Astrocyte (in vitro differentiated cells and primary cell): ENCODE data around the gene AK1. TPM values are rescaled to one million over a fixed set of nuclear protein-coding genes. Genes with fewer than 3 reads are reported as not detected.

Source experiments
- DNase-seq: peaks from one replicate; pipeline ENCODE4 v3.0.0-alpha.2; 2010; ENCODE audit warnings: low read depth
- FAIRE-seq: peaks from 2 replicates; lab custom pipeline; 2011; peaks lifted over from hg19 to GRCh38; lab: Jason Lieb, UNC
- H2AFZ ChIP-seq: 2 replicates; pipeline ENCODE4 v1.6.0; 2012; ENCODE audit warnings: low read depth, low read length, inconsistent platforms
- H3K27ac ChIP-seq: 2 replicates; pipeline ENCODE4 v1.5.1; 2011; ENCODE audit warnings: low read depth, low read length, inconsistent platforms
- H3K27me3 ChIP-seq: 2 replicates; pipeline ENCODE4 v1.6.0; 2011; ENCODE audit warnings: low read length, inconsistent platforms; ENCODE audit not compliant: insufficient read depth
- H3K36me3 ChIP-seq: 2 replicates; pipeline ENCODE4 v1.5.1; 2011; ENCODE audit warnings: low read length, inconsistent platforms; ENCODE audit not compliant: insufficient read depth
- H3K4me1 ChIP-seq: 2 replicates; pipeline ENCODE4 v1.5.1; 2011; ENCODE audit warnings: low read length, inconsistent platforms; ENCODE audit not compliant: insufficient read depth
- H3K4me2 ChIP-seq: 2 replicates; pipeline ENCODE4 v1.6.0; 2012; ENCODE audit warnings: low read length, inconsistent platforms
- H3K4me3 ChIP-seq: 2 replicates; pipeline ENCODE4 v1.5.1; 2011; ENCODE audit warnings: low read depth, mild to moderate bottlenecking, low read length, inconsistent platforms; ENCODE audit not compliant: insufficient read depth
- H3K79me2 ChIP-seq: 2 replicates; pipeline ENCODE4 v1.6.0; 2012; ENCODE audit warnings: mild to moderate bottlenecking, low read length, inconsistent platforms; ENCODE audit not compliant: insufficient read depth
- H3K9ac ChIP-seq: 2 replicates; pipeline ENCODE4 v1.6.0; 2012; ENCODE audit warnings: mild to moderate bottlenecking, low read length, inconsistent platforms
- H3K9me3 ChIP-seq: 2 replicates; pipeline ENCODE4 v1.5.1; 2012; ENCODE audit warnings: low read depth, mild to moderate bottlenecking, low read length, inconsistent platforms; ENCODE audit not compliant: insufficient read depth
- H4K20me1 ChIP-seq: 2 replicates; pipeline ENCODE4 v1.6.0; 2012; ENCODE audit warnings: low read length, inconsistent platforms; ENCODE audit not compliant: insufficient read depth
- H3K27ac Mint-ChIP-seq: one replicate; pipeline ENCODE4 v1.8.0; 2021; ENCODE audit warnings: mild to moderate bottlenecking, mixed read lengths; ENCODE audit not compliant: unreplicated experiment
- H3K27me3 Mint-ChIP-seq: one replicate; pipeline ENCODE4 v1.8.0; 2021; ENCODE audit warnings: low read depth, mixed read lengths; ENCODE audit not compliant: unreplicated experiment
- H3K36me3 Mint-ChIP-seq: one replicate; pipeline ENCODE4 v1.8.0; 2021; ENCODE audit warnings: low read depth, mixed read lengths; ENCODE audit not compliant: unreplicated experiment
- H3K4me1 Mint-ChIP-seq: one replicate; pipeline ENCODE4 v1.8.0; 2021; ENCODE audit warnings: low read depth, mixed read lengths; ENCODE audit not compliant: unreplicated experiment
- H3K4me3 Mint-ChIP-seq: one replicate; pipeline ENCODE4 v1.8.0; 2021; ENCODE audit warnings: mild to moderate bottlenecking, moderate library complexity, mixed read lengths; ENCODE audit not compliant: unreplicated experiment
- H3K9me3 Mint-ChIP-seq: one replicate; pipeline ENCODE4 v1.8.0; 2021; ENCODE audit warnings: mild to moderate bottlenecking, mixed read lengths; ENCODE audit not compliant: unreplicated experiment
- EZH2 ChIP-seq: IDR thresholded peaks from 2 replicates; pipeline ENCODE4 v1.6.1; 2012; ENCODE audit warnings: mild to moderate bottlenecking, low read length, inconsistent platforms; ENCODE audit not compliant: insufficient read depth
- microRNA-seq: library from miRNA; unstranded; fragments of <30 nt; microRNA quantifications from one replicate; pipeline ENCODE4 v1.2.0, GENCODE V29; 2020
- total RNA-seq: library from RNA; stranded (reverse); gene quantifications from 2 replicates; pipeline ENCODE4 v1.2.1, GENCODE V29; 2021
- TF ChIP-seq, protein P1 (sequence below): IDR thresholded peaks from 2 replicates; pipeline ENCODE4 v1.5.1; 2011; ENCODE audit warnings: low read depth, mild to moderate bottlenecking, inconsistent platforms, low read length, moderate library complexity; ENCODE audit not compliant: insufficient read depth

AK1 gene
- total RNA-seq, 1 donor from 2014 or later, result 78.0 TPM

DNA sequence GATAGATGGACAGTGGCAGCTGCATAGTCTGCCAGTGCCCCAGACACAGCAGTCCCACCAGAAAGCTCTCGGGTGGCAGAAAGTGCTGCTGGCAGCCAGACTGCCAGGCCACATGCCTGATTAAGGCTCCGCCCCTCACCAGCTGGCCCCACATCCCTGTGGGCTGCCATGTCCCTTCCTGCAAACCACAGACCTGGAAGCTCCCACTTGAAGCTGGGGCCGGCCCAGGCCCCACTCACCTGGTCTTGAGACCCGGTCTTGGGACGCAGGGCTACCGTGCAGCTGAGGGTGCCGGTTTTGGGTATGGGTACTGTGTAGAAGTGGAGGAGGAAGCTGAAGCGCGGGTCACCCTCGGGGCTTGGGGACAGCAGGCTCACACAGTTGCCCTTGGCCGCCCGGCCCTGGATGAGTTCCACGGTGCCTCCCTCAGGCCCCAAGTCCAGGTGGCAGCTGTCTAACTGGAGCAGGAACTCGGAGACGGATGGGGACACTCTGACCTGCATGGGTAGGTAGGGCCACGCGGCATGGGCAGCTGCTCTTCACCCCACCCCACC is 59.5 kb downstream of the AK1 start:
- Histone ChIP-seq H3K36me3 (peaks cover 3% of the 10 kb centered on the region), H3K9ac (no peak overlapping the region), H3K79me2 (no peaks in the 10 kb centered on the region), H3K27ac (no peak overlapping the region), H3K4me3 (no peak overlapping the region), H2AFZ (no peak overlapping the region), H3K4me1 (no peaks in the 10 kb centered on the region), H3K4me2 (no peak overlapping the region), H4K20me1 (peaks cover 5% of the 10 kb centered on the region), H3K27me3 (no peaks in the 10 kb centered on the region), H3K9me3 (no peaks in the 10 kb centered on the region)
- Mint-ChIP-seq H3K4me1 (peaks cover 1% of the 10 kb centered on the region), H3K27ac (no peak overlapping the region), H3K9me3 (no peaks in the 10 kb centered on the region), H3K27me3 (no peaks in the 10 kb centered on the region), H3K4me3 (no peak overlapping the region), H3K36me3 (peaks cover 12% of the 10 kb centered on the region)
- DNase-seq (no peak), FAIRE-seq (no peak)
- TF ChIP-seq, protein P1, sequence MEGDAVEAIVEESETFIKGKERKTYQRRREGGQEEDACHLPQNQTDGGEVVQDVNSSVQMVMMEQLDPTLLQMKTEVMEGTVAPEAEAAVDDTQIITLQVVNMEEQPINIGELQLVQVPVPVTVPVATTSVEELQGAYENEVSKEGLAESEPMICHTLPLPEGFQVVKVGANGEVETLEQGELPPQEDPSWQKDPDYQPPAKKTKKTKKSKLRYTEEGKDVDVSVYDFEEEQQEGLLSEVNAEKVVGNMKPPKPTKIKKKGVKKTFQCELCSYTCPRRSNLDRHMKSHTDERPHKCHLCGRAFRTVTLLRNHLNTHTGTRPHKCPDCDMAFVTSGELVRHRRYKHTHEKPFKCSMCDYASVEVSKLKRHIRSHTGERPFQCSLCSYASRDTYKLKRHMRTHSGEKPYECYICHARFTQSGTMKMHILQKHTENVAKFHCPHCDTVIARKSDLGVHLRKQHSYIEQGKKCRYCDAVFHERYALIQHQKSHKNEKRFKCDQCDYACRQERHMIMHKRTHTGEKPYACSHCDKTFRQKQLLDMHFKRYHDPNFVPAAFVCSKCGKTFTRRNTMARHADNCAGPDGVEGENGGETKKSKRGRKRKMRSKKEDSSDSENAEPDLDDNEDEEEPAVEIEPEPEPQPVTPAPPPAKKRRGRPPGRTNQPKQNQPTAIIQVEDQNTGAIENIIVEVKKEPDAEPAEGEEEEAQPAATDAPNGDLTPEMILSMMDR, result no peak
- no peak for TF ChIP-seq EZH2

DNA sequence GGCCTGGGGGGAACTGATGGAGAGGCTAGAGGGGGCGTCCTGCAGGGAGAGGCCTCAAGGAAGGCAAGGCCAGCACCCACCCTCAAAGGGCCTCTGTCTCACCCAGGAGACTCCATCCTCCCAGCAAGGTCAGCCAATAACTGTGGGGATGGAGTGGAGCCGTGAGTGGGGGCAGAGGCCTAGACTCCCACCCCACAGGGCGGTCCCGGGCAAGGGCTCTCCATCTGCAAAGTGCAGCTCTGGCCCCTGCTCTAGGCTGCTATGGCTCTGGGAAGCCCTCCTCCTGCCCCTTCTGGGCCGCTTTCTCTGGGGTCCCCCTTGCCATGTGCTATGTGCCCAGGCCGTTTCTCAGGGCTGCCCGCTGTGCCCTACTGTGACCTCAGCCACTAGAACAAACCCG is 60.7 kb downstream of the AK1 start:
- no peak for DNase-seq
- peaks cover 12% of the 10 kb centered on the region for H3K36me3 Mint-ChIP-seq
- TF ChIP-seq, protein P1, result no peak
- TF ChIP-seq EZH2, result no peak
- no peak overlapping the region for H3K9ac ChIP-seq
- no peak overlapping the region for H3K27ac ChIP-seq
- FAIRE-seq, result no peak
- no peak overlapping the region for H2AFZ ChIP-seq
- no peaks in the 10 kb centered on the region for H3K27me3 ChIP-seq
- H3K4me3 ChIP-seq, result no peak overlapping the region
- H3K36me3 ChIP-seq, result peaks cover 12% of the 10 kb centered on the region
- H3K27ac Mint-ChIP-seq, result no peak overlapping the region
- H4K20me1 ChIP-seq, result peaks cover 5% of the 10 kb centered on the region
- no peaks in the 10 kb centered on the region for H3K9me3 Mint-ChIP-seq
- no peak overlapping the region for H3K4me2 ChIP-seq
- no peak overlapping the region for H3K4me3 Mint-ChIP-seq
- H3K4me1 Mint-ChIP-seq, result peaks cover 1% of the 10 kb centered on the region
- no peaks in the 10 kb centered on the region for H3K9me3 ChIP-seq
- no peaks in the 10 kb centered on the region for H3K79me2 ChIP-seq
- H3K27me3 Mint-ChIP-seq, result no peaks in the 10 kb centered on the region
- H3K4me1 ChIP-seq, result no peaks in the 10 kb centered on the region

Small RNA genes within 50 kb of the gene (microRNA-seq; reads per million reads assigned to microRNA genes)
- gene MIR4672, result 0.82 reads per million

Other genes starting within 250 kb of the AK1 start
- 0.09 TPM in 1 of 2 replicates, not detected in the other for gene CFAP157, start 170.7 kb downstream of the AK1 start, total RNA-seq
- 9.9 and 13.5 TPM in 2 replicates for gene PTRH1, start 162.0 kb downstream of the AK1 start, total RNA-seq
- gene TTC16, start 161.6 kb downstream of the AK1 start, total RNA-seq, result not detected in 2 replicates
- gene TOR2A, start 142.4 kb downstream of the AK1 start, total RNA-seq, result 7.5 and 8.5 TPM in 2 replicates
- 4.6 and 5.8 TPM in 2 replicates for gene SH2D3C, start 99.0 kb downstream of the AK1 start, total RNA-seq
- 70.5 and 71.7 TPM in 2 replicates for gene CDK9, start 91.6 kb downstream of the AK1 start, total RNA-seq
- 44.6 and 49.4 TPM in 2 replicates for gene FPGS, start 74.8 kb downstream of the AK1 start, total RNA-seq
- 1.2 and 1.5 TPM in 2 replicates for gene ENG, start 23.0 kb downstream of the AK1 start, total RNA-seq
- 30.4 and 37.5 TPM in 2 replicates for gene ST6GALNAC6, start 21.9 kb upstream of the AK1 start, total RNA-seq
- 14.5 and 21.7 TPM in 2 replicates for gene ST6GALNAC4, start 39.4 kb upstream of the AK1 start, total RNA-seq
- 4.6 and 4.9 TPM in 2 replicates for gene PIP5KL1, start 53.1 kb upstream of the AK1 start, total RNA-seq
- 32.7 and 34.3 TPM in 2 replicates for gene DPM2, start 60.2 kb upstream of the AK1 start, total RNA-seq
- 26.0 and 26.4 TPM in 2 replicates for gene EEIG1, start 103.3 kb upstream of the AK1 start, total RNA-seq
- 9.6 and 10.2 TPM in 2 replicates for gene NAIF1, start 189.6 kb upstream of the AK1 start, total RNA-seq
- 9.8 and 14.4 TPM in 2 replicates for gene SLC25A25, start 190.6 kb upstream of the AK1 start, total RNA-seq